Stomach (tissue), 4 donors: ENCODE measurements around the gene POC1B.

ENCODE experiments used
- CTCF ChIP-seq, 7 experiments: fragments of 450-650 bp in 4 of 7; fragments of 200-600 bp in 3 of 7; sonication (generic) in 3 of 7; IDR thresholded peaks; one replicate each; pipeline ENCODE4 v1.5.1; 2016 to 2019; ENCODE audit warnings: antibody characterized with exemption in 7 of 7, control low read depth in 2 of 7, mild to moderate bottlenecking in 1 of 7
- EP300 ChIP-seq: sonication (generic); formaldehyde crosslinking; IDR thresholded peaks from one replicate; pipeline ENCODE4 v1.6.1; 2017; ENCODE audit warnings: antibody characterized with exemption
- POLR2A ChIP-seq, 4 donors: fragments of 450-650 bp; IDR thresholded peaks; one replicate each; pipeline ENCODE4 v1.6.1; 2016; ENCODE audit warnings: antibody characterized with exemption in 4 of 4, control low read depth in 2 of 4, mild to moderate bottlenecking in 1 of 4, moderate library complexity in 1 of 4

- TF ChIP-seq CTCF (IDR thresholded peaks at IDR 0.05): no peak
- TF ChIP-seq POLR2A (IDR thresholded peaks at IDR 0.05): no peak
- no peak for TF ChIP-seq EP300
Observed at GRCh38 chr12:89537389-89537788, 11.5 kb upstream of the POC1B start.
